K562 (cell line): Measurements from ENCODE around the gene COP1.

ENCODE experiments used
- C11orf30 ChIP-seq: fragments of 450-650 bp; IDR thresholded peaks from 2 replicates; pipeline ENCODE4 v1.6.1; 2016; ENCODE audit warnings: low read depth, mild to moderate bottlenecking
- CTCF ChIP-seq, 3 experiments: IDR thresholded peaks in 2 of 3; conservative IDR thresholded peaks in 1 of 3; 2 replicates each; pipeline ENCODE4 v1.5.1; 2011 to 2012; ENCODE audit warnings: low read length in 3 of 3, mild to moderate bottlenecking in 3 of 3, control low read depth in 2 of 3, improper control_type of control experiment in 1 of 3, inconsistent platforms in 1 of 3, low read depth in 1 of 3, mixed read lengths in 1 of 3, moderate library complexity in 1 of 3; ENCODE audit not compliant: insufficient read depth in 2 of 3
- MYNN ChIP-seq, 2 experiments: sonication (generic); formaldehyde crosslinking in 1 of 2; IDR thresholded peaks; 2 replicates each; pipeline versions ENCODE4 v1.5.0 to v1.6.1; 2016 to 2020; ENCODE audit warnings: antibody characterized with exemption in 1 of 2, missing genetic modification reagents in 1 of 2
- POLR2A ChIP-seq: fragments of 450-650 bp; conservative IDR thresholded peaks from 2 replicates; pipeline ENCODE4 v1.6.1; 2016
- TAF1 ChIP-seq: IDR thresholded peaks from 2 replicates; pipeline ENCODE4 v1.6.1; 2011; ENCODE audit warnings: mild to moderate bottlenecking, low read length, moderate library complexity; ENCODE audit not compliant: insufficient read depth, control insufficient read depth, severe bottlenecking; ENCODE audit errors: extremely low read depth

- no peak for TF ChIP-seq POLR2A
- no peak for TF ChIP-seq C11orf30
- no peak for TF ChIP-seq CTCF (IDR thresholded peaks at IDR 0.05 in 2 of 3, conservative IDR thresholded peaks at IDR 0.05 in 1 of 3; ENCODE audit: insufficient read depth in 2 of 3, low read depth in 1 of 3, low read length in 3 of 3)
- TF ChIP-seq TAF1 = no peak
- TF ChIP-seq MYNN (IDR thresholded peaks at IDR 0.05) = no peak
- no peak for TF ChIP-seq MYNN (CRISPR knock-in tag; IDR thresholded peaks at IDR 0.05)
These were observed 23.5 kb downstream of the COP1 start for GRCh38 chr1:176183618-176184017.
